Liver (tissue), 9 donors: Measurements from ENCODE around the gene NXPH4. TPM values are rescaled to one million over a fixed set of nuclear protein-coding genes. Genes with fewer than 3 reads are reported as not detected.

Experiments
- DNase-seq: peaks from one replicate; pipeline ENCODE4 v3.0.0-alpha.2; 2017; ENCODE audit warnings: low spot score
- H3K27ac ChIP-seq, 2 donors: one replicate each; pipeline ENCODE4 v1.7.0; 2013; ENCODE audit warnings: inconsistent platforms in 2 of 2, low read length in 2 of 2, control low read depth in 1 of 2, low read depth in 1 of 2, mild to moderate bottlenecking in 1 of 2
- H3K27me3 ChIP-seq, 4 donors: one replicate each; pipeline versions ENCODE4 v1.6.1 to v1.7.0; 2013; ENCODE audit warnings: low read length in 3 of 4, inconsistent platforms in 1 of 4, mild to moderate bottlenecking in 1 of 4, moderate library complexity in 1 of 4; ENCODE audit not compliant: control insufficient read depth in 4 of 4, insufficient read depth in 4 of 4
- H3K36me3 ChIP-seq, 4 donors: one replicate each; pipeline versions ENCODE4 v1.6.1 to v1.7.0; 2013; ENCODE audit warnings: low read length in 3 of 4, mild to moderate bottlenecking in 3 of 4, low read depth in 1 of 4, moderate library complexity in 1 of 4; ENCODE audit not compliant: control insufficient read depth in 4 of 4, insufficient read depth in 3 of 4
- H3K4me1 ChIP-seq, 4 donors: one replicate each; pipeline versions ENCODE4 v1.6.1 to v1.7.0; 2013; ENCODE audit warnings: low read length in 3 of 4, mild to moderate bottlenecking in 3 of 4, moderate library complexity in 1 of 4; ENCODE audit not compliant: control insufficient read depth in 4 of 4, insufficient read depth in 4 of 4
- H3K4me3 ChIP-seq, 3 donors: one replicate each; pipeline versions ENCODE4 v1.6.1 to v1.7.0; 2013; ENCODE audit warnings: low read length in 3 of 3, control low read depth in 1 of 3, low read depth in 1 of 3, mild to moderate bottlenecking in 1 of 3
- H3K9ac ChIP-seq, 2 donors: one replicate each; pipeline ENCODE4 v1.7.0; 2013; ENCODE audit warnings: low read length in 2 of 2, mild to moderate bottlenecking in 2 of 2, moderate library complexity in 2 of 2, control low read depth in 1 of 2, low read depth in 1 of 2
- H3K9me3 ChIP-seq, 4 donors: one replicate each; pipeline versions ENCODE4 v1.6.1 to v1.7.0; 2013; ENCODE audit warnings: low read length in 3 of 4; ENCODE audit not compliant: control insufficient read depth in 4 of 4
- EGR1 ChIP-seq, 2 donors: IDR thresholded peaks; 2 replicates each; pipeline ENCODE4 v1.6.1; 2016 to 2018; ENCODE audit warnings: antibody characterized with exemption in 2 of 2, low read depth in 2 of 2
- FOXA1 ChIP-seq: IDR thresholded peaks from 2 replicates; pipeline ENCODE4 v1.6.1; 2016; ENCODE audit warnings: antibody characterized with exemption
- FOXA2 ChIP-seq: IDR thresholded peaks from 2 replicates; pipeline ENCODE4 v1.6.1; 2016; ENCODE audit warnings: antibody characterized with exemption
- GABPA ChIP-seq, 2 donors: IDR thresholded peaks in 1 of 2; conservative IDR thresholded peaks in 1 of 2; 2 replicates each; pipeline ENCODE4 v1.6.1; 2016; ENCODE audit warnings: antibody characterized with exemption in 2 of 2, mild to moderate bottlenecking in 1 of 2, moderate library complexity in 1 of 2
- HNF4A ChIP-seq, 2 donors: conservative IDR thresholded peaks; 2 replicates each; pipeline ENCODE4 v1.6.1; 2016; ENCODE audit warnings: antibody characterized with exemption in 2 of 2, mild to moderate bottlenecking in 2 of 2
- HNF4G ChIP-seq: IDR thresholded peaks from 2 replicates; pipeline ENCODE4 v1.6.1; 2016; ENCODE audit warnings: antibody characterized with exemption
- JUND ChIP-seq, 2 donors: IDR thresholded peaks; 2 replicates each; pipeline ENCODE4 v1.6.1; 2016; ENCODE audit warnings: antibody characterized with exemption in 2 of 2
- NR2F2 ChIP-seq: IDR thresholded peaks from 2 replicates; pipeline ENCODE4 v1.6.1; 2016; ENCODE audit warnings: antibody characterized with exemption
- RAD21 ChIP-seq, 2 donors: IDR thresholded peaks; 2 replicates each; pipeline ENCODE4 v1.6.1; 2016; ENCODE audit warnings: antibody characterized with exemption in 2 of 2, mild to moderate bottlenecking in 2 of 2
- RXRA ChIP-seq, 2 donors: IDR thresholded peaks; 2 replicates each; pipeline ENCODE4 v1.6.1; 2017 to 2018; ENCODE audit warnings: antibody characterized with exemption in 2 of 2, mild to moderate bottlenecking in 1 of 2
- SP1 ChIP-seq: IDR thresholded peaks from 2 replicates; pipeline ENCODE4 v1.6.1; 2018; ENCODE audit warnings: antibody characterized with exemption, mild to moderate bottlenecking
- TAF1 ChIP-seq: conservative IDR thresholded peaks from 2 replicates; pipeline ENCODE4 v1.6.1; 2016; ENCODE audit warnings: antibody characterized with exemption, mild to moderate bottlenecking
- ZBTB33 ChIP-seq: IDR thresholded peaks from 2 replicates; pipeline ENCODE4 v1.6.1; 2016; ENCODE audit warnings: antibody characterized with exemption
- WGBS: extraction: QIAGEN DNeasy Blood & Tissue Kit; methylation state at CpG from one replicate; pipeline ENCODE4 v1.1.7; 2013; 5-methylcytosine and 5-hydroxymethylcytosine counted together
- polyA plus RNA-seq, 2 donors: library from polyadenylated mRNA; stranded (reverse) in 1 of 2; unstranded in 1 of 2; fragments of 200-250 nt in 1 of 2; fragments of >200 nt in 1 of 2; fragmentation: Nextera tagmentation in 1 of 2; extraction: Ambion mirVana in 1 of 2; gene quantifications; one replicate each; pipeline versions ENCODE4 v1.2.1 to v1.2.3, GENCODE V29; 2013 to 2015
- total RNA-seq, 2 donors: library from RNA; depleted of rRNA; stranded (reverse); fragments of >200 nt; gene quantifications; one replicate each; pipeline ENCODE4 v1.2.3, GENCODE V29; 2014
- TF ChIP-seq, protein P1 (sequence below): IDR thresholded peaks from 2 replicates; pipeline ENCODE4 v1.6.1; 2016; ENCODE audit warnings: antibody characterized with exemption
- TF ChIP-seq, protein P2 (sequence below): IDR thresholded peaks from 2 replicates; pipeline ENCODE4 v1.6.1; 2016; ENCODE audit warnings: antibody characterized with exemption
- TF ChIP-seq, protein P3 (sequence below): IDR thresholded peaks from 2 replicates; pipeline ENCODE4 v1.6.1; 2016; ENCODE audit warnings: antibody characterized with exemption, mild to moderate bottlenecking
- TF ChIP-seq, protein P4 (sequence below): fragments of 150-350 bp; IDR thresholded peaks from 2 replicates; pipeline ENCODE4 v1.5.1; 2017; ENCODE audit warnings: improper control_type of control experiment, low read depth, low read length; ENCODE audit not compliant: missing input control
- donor health status: healthy.
- donor health status: healthy.
- donor health status: healthy.
- donor health status: healthy.
- donor health status: healthy.

NXPH4 gene
- total and polyA plus RNA-seq, 4 donors, result 0.15 TPM; not detected in 3

DNA sequence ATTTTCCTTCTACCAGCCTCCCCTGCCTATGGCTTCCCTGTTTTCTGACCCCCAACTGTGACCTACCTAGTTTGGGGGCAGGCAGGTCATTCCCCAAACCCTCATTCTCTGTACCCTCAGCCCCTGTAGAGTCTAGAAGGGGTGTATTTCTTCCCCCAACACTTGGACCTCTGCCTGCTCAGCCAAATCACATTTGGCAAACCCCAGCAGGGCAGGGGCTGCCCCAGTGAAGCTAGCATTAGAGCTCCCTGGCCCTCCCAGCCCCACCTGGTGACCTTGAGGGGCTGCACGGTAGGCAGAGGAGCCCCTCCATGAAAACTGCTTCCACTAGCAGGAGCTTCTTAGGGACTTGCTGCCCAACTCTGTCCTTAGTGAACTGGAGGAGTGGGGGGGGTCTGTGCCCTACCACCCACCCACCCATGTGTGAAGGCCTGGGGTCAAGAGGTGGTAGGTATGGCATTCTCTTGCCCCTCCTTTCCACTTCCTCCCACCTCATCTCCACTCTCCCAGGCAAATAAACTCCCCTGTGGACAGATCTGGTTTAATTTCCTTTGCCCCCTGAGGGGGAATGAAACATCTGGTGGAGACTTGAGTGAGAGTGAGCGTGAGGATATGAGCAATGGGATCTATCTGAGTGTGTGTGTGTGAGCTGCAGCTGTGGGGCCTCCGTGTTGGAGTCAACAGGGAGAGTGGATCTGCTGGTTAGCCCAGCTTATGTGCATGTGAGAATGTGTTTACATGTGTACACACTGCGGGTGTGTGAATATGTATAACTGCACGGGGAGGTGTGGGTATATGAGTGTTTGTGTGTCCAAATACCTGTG, 1.6 kb downstream of the NXPH4 start:
- Histone ChIP-seq H3K27ac (no peak overlapping the region), H3K27me3 (peaks cover 0 to 24% (median 17%) of the 10 kb centered on the region in 4 donors), H3K9me3 (no peaks in the 10 kb centered on the region), H3K36me3 (no peaks in the 10 kb centered on the region), H3K4me1 (peaks cover 4 to 23% (median 10%) of the 10 kb centered on the region in 4 donors), H3K9ac (no peak overlapping the region), H3K4me3 (no peak overlapping the region)
- TF ChIP-seq TAF1 (no peak), FOXA1 (no peak), HNF4A (conservative IDR thresholded peaks at IDR 0.05) (no peak), FOXA2 (no peak), HNF4G (no peak), ZBTB33 (no peak), JUND (IDR thresholded peaks at IDR 0.05) (no peak), EGR1 (IDR thresholded peaks at IDR 0.05; ENCODE audit: low read depth in 2 of 2) (no peak), GABPA (IDR thresholded peaks at IDR 0.05 in 1 of 2, conservative IDR thresholded peaks at IDR 0.05 in 1 of 2) (no peak), RAD21 (IDR thresholded peaks at IDR 0.05) (no peak), RXRA (IDR thresholded peaks at IDR 0.05) (no peak), NR2F2 (no peak), SP1 (no peak)
- TF ChIP-seq, protein P1, sequence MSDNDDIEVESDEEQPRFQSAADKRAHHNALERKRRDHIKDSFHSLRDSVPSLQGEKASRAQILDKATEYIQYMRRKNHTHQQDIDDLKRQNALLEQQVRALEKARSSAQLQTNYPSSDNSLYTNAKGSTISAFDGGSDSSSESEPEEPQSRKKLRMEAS, result no peak
- TF ChIP-seq, protein P2, sequence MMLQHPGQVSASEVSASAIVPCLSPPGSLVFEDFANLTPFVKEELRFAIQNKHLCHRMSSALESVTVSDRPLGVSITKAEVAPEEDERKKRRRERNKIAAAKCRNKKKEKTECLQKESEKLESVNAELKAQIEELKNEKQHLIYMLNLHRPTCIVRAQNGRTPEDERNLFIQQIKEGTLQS, result no peak
- TF ChIP-seq, protein P3, sequence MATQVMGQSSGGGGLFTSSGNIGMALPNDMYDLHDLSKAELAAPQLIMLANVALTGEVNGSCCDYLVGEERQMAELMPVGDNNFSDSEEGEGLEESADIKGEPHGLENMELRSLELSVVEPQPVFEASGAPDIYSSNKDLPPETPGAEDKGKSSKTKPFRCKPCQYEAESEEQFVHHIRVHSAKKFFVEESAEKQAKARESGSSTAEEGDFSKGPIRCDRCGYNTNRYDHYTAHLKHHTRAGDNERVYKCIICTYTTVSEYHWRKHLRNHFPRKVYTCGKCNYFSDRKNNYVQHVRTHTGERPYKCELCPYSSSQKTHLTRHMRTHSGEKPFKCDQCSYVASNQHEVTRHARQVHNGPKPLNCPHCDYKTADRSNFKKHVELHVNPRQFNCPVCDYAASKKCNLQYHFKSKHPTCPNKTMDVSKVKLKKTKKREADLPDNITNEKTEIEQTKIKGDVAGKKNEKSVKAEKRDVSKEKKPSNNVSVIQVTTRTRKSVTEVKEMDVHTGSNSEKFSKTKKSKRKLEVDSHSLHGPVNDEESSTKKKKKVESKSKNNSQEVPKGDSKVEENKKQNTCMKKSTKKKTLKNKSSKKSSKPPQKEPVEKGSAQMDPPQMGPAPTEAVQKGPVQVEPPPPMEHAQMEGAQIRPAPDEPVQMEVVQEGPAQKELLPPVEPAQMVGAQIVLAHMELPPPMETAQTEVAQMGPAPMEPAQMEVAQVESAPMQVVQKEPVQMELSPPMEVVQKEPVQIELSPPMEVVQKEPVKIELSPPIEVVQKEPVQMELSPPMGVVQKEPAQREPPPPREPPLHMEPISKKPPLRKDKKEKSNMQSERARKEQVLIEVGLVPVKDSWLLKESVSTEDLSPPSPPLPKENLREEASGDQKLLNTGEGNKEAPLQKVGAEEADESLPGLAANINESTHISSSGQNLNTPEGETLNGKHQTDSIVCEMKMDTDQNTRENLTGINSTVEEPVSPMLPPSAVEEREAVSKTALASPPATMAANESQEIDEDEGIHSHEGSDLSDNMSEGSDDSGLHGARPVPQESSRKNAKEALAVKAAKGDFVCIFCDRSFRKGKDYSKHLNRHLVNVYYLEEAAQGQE, result no peak
- TF ChIP-seq, protein P4, sequence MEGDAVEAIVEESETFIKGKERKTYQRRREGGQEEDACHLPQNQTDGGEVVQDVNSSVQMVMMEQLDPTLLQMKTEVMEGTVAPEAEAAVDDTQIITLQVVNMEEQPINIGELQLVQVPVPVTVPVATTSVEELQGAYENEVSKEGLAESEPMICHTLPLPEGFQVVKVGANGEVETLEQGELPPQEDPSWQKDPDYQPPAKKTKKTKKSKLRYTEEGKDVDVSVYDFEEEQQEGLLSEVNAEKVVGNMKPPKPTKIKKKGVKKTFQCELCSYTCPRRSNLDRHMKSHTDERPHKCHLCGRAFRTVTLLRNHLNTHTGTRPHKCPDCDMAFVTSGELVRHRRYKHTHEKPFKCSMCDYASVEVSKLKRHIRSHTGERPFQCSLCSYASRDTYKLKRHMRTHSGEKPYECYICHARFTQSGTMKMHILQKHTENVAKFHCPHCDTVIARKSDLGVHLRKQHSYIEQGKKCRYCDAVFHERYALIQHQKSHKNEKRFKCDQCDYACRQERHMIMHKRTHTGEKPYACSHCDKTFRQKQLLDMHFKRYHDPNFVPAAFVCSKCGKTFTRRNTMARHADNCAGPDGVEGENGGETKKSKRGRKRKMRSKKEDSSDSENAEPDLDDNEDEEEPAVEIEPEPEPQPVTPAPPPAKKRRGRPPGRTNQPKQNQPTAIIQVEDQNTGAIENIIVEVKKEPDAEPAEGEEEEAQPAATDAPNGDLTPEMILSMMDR, result no peak
- no peak for DNase-seq
- WGBS, result 75% methylated on average over 5 of the region's 5 CpGs
